Caco-2 (cell line): ENCODE results near the gene WRAP73. TPM values are rescaled to one million over a fixed set of nuclear protein-coding genes. Genes with fewer than 3 reads are reported as not detected.

Experiments used
- BruUV-seq: library from RNA; stranded (reverse); fragments of 400-500 nt; replicated peaks from 2 replicates; lab custom pipeline; 2021; lab: Mats Ljungman, UMichigan
- CTCF ChIA-PET: fragments of 300-600 bp; sonication (Branson Sonifier 250); formaldehyde crosslinking; loops from one replicate; lab custom pipeline; 2022; ENCODE audit warnings: antibody characterized with exemption; lab: Charles Lee
- POLR2A ChIA-PET: fragments of 300-600 bp; sonication (Branson Sonifier 250); formaldehyde crosslinking; loops from one replicate; lab custom pipeline; 2022; ENCODE audit warnings: antibody characterized with exemption; lab: Charles Lee
- DNase-seq, 2 experiments: peaks; one replicate each; pipeline versions ENCODE4 v3.0.0 to v3.0.0-alpha.2; 2020 to 2022
- H3K27me3 ChIP-seq: replicated peaks from 2 replicates; pipeline ENCODE4 v1.6.0; 2011; ENCODE audit warnings: low read length; ENCODE audit not compliant: control insufficient read depth, insufficient read depth
- H3K36me3 ChIP-seq: 2 replicates; pipeline ENCODE4 v1.5.1; 2011; ENCODE audit warnings: low read length; ENCODE audit not compliant: control insufficient read depth, insufficient read depth
- H3K4me1 ChIP-seq: fragments of 250-450 bp; sonication (Bioruptor Pico); 2 replicates; pipeline ENCODE4 v1.5.1; 2020; ENCODE audit warnings: mild to moderate bottlenecking
- H3K4me3 ChIP-seq: 2 replicates; pipeline ENCODE4 v1.5.1; 2011; ENCODE audit warnings: low read depth, mild to moderate bottlenecking, control low read depth, low read length
- H3K9me3 ChIP-seq: fragments of 250-450 bp; sonication (Bioruptor Pico); 2 replicates; pipeline ENCODE4 v1.5.1; 2020; ENCODE audit warnings: mild to moderate bottlenecking, moderate library complexity
- H3K27ac Mint-ChIP-seq: one replicate; pipeline ENCODE4 v1.8.0; 2022; ENCODE audit warnings: mixed read lengths; ENCODE audit not compliant: unreplicated experiment
- H3K27me3 Mint-ChIP-seq: one replicate; pipeline ENCODE4 v1.8.0; 2022; ENCODE audit warnings: mixed read lengths; ENCODE audit not compliant: insufficient read depth, unreplicated experiment
- H3K36me3 Mint-ChIP-seq: one replicate; pipeline ENCODE4 v1.8.0; 2022; ENCODE audit warnings: mild to moderate bottlenecking, mixed read lengths; ENCODE audit not compliant: insufficient read depth, unreplicated experiment
- H3K4me1 Mint-ChIP-seq: one replicate; pipeline ENCODE4 v1.8.0; 2022; ENCODE audit warnings: low read depth, mixed read lengths; ENCODE audit not compliant: unreplicated experiment
- H3K4me3 Mint-ChIP-seq: one replicate; pipeline ENCODE4 v1.8.0; 2022; ENCODE audit warnings: mild to moderate bottlenecking, moderate library complexity, mixed read lengths; ENCODE audit not compliant: unreplicated experiment
- H3K9me3 Mint-ChIP-seq: one replicate; pipeline ENCODE4 v1.8.0; 2022; ENCODE audit warnings: mixed read lengths; ENCODE audit not compliant: unreplicated experiment
- intact Hi-C: fragments of 100-400 bp; cut with micrococcal nuclease; formaldehyde crosslinking; loops from one replicate; pipeline ENCODE4 v1.10.0; 2022; ENCODE audit not compliant: unreplicated experiment
- total RNA-seq: library from RNA; stranded (reverse); gene quantifications from 2 replicates; pipeline ENCODE4 v1.2.3, GENCODE V29; 2022
- TF ChIP-seq, protein P1 (sequence below), 2 experiments: fragments of 200-600 bp in 1 of 2; IDR thresholded peaks; 1 replicate in 1 of 2; 2 replicates in 1 of 2; pipeline versions ENCODE4 v1.5.1 to v1.8.0; 2011 to 2022; ENCODE audit warnings: antibody characterized with exemption in 1 of 2, control low read depth in 1 of 2, inconsistent platforms in 1 of 2, low read depth in 1 of 2, low read length in 1 of 2, mild to moderate bottlenecking in 1 of 2, moderate library complexity in 1 of 2; ENCODE audit not compliant: insufficient read depth in 1 of 2, severe bottlenecking in 1 of 2, unreplicated experiment in 1 of 2

WRAP73 gene
- total RNA-seq, 1 experiment from 2014 or later = 31.6 TPM

- no peaks in the 10 kb centered on the region for H3K27me3 ChIP-seq
- Mint-ChIP-seq H3K27me3 (no peaks in the 10 kb centered on the region), H3K36me3 (no peaks in the 10 kb centered on the region), H3K4me3 (no peak overlapping the region), H3K27ac (no peak overlapping the region), H3K9me3 (no peaks in the 10 kb centered on the region), H3K4me1 (no peaks in the 10 kb centered on the region)
- H3K4me3 ChIP-seq = no peak overlapping the region
- no peaks in the 10 kb centered on the region for H3K4me1 ChIP-seq
- no TSS peak for BruUV-seq
- POLR2A ChIA-PET = no interaction called here
- TF ChIP-seq, protein P1, sequence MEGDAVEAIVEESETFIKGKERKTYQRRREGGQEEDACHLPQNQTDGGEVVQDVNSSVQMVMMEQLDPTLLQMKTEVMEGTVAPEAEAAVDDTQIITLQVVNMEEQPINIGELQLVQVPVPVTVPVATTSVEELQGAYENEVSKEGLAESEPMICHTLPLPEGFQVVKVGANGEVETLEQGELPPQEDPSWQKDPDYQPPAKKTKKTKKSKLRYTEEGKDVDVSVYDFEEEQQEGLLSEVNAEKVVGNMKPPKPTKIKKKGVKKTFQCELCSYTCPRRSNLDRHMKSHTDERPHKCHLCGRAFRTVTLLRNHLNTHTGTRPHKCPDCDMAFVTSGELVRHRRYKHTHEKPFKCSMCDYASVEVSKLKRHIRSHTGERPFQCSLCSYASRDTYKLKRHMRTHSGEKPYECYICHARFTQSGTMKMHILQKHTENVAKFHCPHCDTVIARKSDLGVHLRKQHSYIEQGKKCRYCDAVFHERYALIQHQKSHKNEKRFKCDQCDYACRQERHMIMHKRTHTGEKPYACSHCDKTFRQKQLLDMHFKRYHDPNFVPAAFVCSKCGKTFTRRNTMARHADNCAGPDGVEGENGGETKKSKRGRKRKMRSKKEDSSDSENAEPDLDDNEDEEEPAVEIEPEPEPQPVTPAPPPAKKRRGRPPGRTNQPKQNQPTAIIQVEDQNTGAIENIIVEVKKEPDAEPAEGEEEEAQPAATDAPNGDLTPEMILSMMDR (IDR thresholded peaks at IDR 0.05; ENCODE audit: insufficient read depth in 1 of 2, low read depth in 1 of 2, low read length in 1 of 2, severe bottlenecking in 1 of 2, unreplicated experiment in 1 of 2) = no peak
- no peaks in the 10 kb centered on the region; the same call in 1 of the 2 replicates for H3K9me3 ChIP-seq
- intact Hi-C loops = no loop called here
- H3K36me3 ChIP-seq = no peaks in the 10 kb centered on the region
- DNase-seq = no peak
- CTCF ChIA-PET = no interaction called here
Measured at GRCh38 chr1:3603156-3603555, 46.7 kb downstream of the WRAP73 start.

- no peak for DNase-seq
- TF ChIP-seq, protein P1 (IDR thresholded peaks at IDR 0.05; ENCODE audit: insufficient read depth in 1 of 2, low read depth in 1 of 2, low read length in 1 of 2, severe bottlenecking in 1 of 2, unreplicated experiment in 1 of 2) = no peak
- Mint-ChIP-seq H3K36me3 (no peaks in the 10 kb centered on the region), H3K27me3 (no peaks in the 10 kb centered on the region), H3K9me3 (no peaks in the 10 kb centered on the region), H3K4me3 (no peak overlapping the region), H3K27ac (no peak overlapping the region), H3K4me1 (no peaks in the 10 kb centered on the region)
- CTCF ChIA-PET = no interaction called here
- H3K4me1 ChIP-seq = no peaks in the 10 kb centered on the region
- POLR2A ChIA-PET = no interaction called here
- no peaks in the 10 kb centered on the region for H3K27me3 ChIP-seq
- intact Hi-C loops = no loop called here
- no peak overlapping the region for H3K4me3 ChIP-seq
- H3K9me3 ChIP-seq = no peaks in the 10 kb centered on the region; the same call in 1 of the 2 replicates
- BruUV-seq = no TSS peak
- H3K36me3 ChIP-seq = no peaks in the 10 kb centered on the region
Measured at GRCh38 chr1:3602375-3602774, 47.5 kb downstream of the WRAP73 start.

DNA sequence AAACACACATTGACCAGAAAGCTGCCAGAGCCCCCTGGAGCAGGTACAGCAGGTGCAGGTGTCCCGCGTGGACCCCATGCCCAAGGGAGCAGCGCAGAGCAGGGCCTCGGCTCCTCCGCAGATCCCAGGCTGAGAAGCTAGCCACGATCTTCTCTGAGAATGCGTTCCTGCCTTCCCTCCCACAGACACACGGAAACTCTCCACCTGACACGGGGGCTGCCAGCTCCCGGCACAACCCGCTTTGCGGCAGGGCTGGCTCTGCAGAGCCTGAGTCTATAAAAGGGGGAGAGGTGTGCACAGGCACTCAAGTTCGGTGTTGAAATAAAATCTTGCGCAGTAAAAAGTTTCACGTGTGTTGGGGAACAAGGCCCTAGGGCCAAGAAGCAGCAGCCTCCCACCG lies 48.2 kb downstream of the WRAP73 start:
- no peaks in the 10 kb centered on the region for H3K9me3 Mint-ChIP-seq
- Histone ChIP-seq H3K36me3 (no peaks in the 10 kb centered on the region), H3K27me3 (no peaks in the 10 kb centered on the region), H3K9me3 (no peaks in the 10 kb centered on the region; the same call in 1 of the 2 replicates), H3K4me3 (no peak overlapping the region), H3K4me1 (no peaks in the 10 kb centered on the region)
- DNase-seq = no peak
- no peak overlapping the region for H3K4me3 Mint-ChIP-seq
- no peaks in the 10 kb centered on the region for H3K4me1 Mint-ChIP-seq
- TF ChIP-seq, protein P1 (IDR thresholded peaks at IDR 0.05; ENCODE audit: insufficient read depth in 1 of 2, low read depth in 1 of 2, low read length in 1 of 2, severe bottlenecking in 1 of 2, unreplicated experiment in 1 of 2) = no peak
- ChIA-PET POLR2A (no interaction called here), CTCF (no interaction called here)
- BruUV-seq = no TSS peak
- no peaks in the 10 kb centered on the region for H3K36me3 Mint-ChIP-seq
- H3K27ac Mint-ChIP-seq = no peak overlapping the region
- intact Hi-C loops = no loop called here
- no peaks in the 10 kb centered on the region for H3K27me3 Mint-ChIP-seq
